C1 segment of cervical spinal cord (tissue), 14 donors: ENCODE data around the gene SLC35A1.
A peak's percentile ranks its signal among the peaks of the same experiment; 100 is the strongest.
"Not testable (repeated sequence)": the region's sequence is repeated elsewhere in the genome, so short reads cannot be mapped to it uniquely, and the experiment has no call there.

Experiments
- DNase-seq, 14 donors: peaks; one replicate each; lab custom pipeline; 2025; lab: John Stamatoyannopoulos, UW

Gene SLC35A1, protein sequence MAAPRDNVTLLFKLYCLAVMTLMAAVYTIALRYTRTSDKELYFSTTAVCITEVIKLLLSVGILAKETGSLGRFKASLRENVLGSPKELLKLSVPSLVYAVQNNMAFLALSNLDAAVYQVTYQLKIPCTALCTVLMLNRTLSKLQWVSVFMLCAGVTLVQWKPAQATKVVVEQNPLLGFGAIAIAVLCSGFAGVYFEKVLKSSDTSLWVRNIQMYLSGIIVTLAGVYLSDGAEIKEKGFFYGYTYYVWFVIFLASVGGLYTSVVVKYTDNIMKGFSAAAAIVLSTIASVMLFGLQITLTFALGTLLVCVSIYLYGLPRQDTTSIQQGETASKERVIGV

DNA sequence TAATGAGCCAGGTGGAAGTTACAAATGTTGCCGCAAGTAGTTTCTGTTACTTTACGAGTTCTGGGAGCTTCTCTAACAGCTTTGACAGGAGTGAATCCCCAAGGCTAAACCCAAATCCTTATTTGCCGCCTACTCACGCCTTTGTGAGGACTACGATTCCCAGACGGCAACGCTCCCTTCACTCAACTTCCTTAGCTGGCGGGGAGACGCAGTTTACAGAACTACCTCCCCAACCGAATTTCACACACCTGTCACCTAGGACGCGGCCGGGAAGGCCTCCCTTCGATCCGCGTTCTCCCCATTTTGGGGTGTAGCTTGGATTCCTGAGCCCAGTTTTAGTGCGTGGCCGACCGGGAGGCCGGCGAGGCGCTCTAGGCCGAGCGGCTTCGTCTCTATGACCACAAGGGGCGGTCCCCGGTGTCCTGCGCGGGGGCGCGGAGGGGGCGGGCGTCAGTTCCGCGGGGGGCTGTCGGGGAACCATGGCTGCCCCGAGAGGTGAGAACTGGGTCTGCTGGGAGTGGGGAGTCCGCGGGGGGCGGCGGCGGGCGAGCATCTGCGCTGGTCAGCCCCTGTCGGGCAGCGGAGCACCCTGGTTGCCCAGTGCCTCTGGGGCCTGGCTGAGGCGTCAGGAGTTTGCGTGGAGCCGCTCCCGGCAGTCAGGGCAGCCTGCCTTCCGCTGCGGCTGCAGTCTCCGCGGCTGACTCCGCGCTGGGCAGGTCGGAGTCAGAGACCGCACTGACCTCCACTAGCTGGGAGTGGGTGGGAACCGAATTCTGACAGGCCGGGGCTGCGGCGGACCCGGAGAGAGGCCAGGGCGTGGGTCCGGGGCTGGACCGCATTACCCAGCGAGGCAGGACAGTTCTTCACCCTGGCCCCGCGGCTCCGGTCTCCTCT lies at the start of gene SLC35A1:
SLC35A1 (plus strand) TSS at position 450 of the 894 bp plus-strand sequence; CDS start at position 480, 30 bp downstream.
- peak; percentile 63 to 94 (median 84) for DNase-seq

DNA sequence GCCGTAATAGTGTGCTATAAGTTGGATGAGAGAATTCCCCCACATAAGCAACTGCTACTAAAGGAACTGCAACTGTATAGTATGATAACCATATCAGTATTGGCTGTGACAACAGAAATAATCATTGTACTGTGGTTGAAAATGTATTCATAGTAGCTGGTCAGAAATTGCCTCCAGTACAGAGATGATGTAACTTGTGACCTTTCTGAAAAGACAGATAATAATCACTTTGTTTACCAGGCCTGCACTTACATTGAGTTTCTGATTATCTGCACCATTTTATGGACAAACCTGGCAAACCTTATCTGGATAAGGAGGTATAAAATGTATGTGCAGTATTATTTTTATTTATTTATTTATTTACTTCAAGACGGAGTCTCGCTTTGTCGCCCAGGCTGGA lies 46.0 kb upstream of the SLC35A1 start:
- no peak for DNase-seq

DNA sequence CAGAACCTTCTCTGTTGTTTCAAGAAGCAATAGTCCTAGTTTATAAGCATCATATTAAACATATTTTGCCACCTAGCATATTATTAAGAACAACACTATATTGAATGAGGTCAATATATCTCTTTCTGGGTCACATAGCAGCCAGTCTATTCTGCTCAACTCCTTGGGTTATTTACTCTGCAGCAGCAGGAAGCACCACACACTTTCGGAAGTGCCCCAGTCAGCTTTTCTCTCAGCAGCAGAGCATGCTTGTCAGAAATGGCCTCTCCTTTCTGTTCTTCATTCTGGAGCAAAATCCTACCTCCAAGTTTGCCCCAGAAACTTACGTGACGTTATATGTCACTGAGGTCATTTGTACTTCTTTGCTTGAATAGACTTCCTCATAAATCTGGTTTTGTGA lies 42.3 kb upstream of the SLC35A1 start:
- DNase-seq: no peak

DNA sequence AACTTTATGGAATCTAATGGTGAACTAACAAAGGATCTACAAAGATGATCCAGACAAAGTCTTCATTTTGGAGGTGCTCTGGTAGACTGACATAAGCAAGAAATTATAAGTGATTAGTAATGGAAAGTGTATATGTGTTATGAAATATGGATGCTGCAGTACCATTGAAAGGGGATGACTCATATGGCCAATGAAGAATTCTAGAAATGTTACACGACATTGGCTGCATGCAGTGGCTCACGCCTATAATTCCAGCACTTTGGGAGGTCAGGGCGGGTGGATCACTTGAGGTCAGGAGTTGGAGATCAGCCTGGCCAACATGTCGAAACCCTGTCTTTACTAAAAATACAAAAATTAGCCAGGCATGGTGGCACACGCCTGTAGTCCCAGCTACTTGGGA lies 41.5 kb upstream of the SLC35A1 start:
- DNase-seq: no peak

DNA sequence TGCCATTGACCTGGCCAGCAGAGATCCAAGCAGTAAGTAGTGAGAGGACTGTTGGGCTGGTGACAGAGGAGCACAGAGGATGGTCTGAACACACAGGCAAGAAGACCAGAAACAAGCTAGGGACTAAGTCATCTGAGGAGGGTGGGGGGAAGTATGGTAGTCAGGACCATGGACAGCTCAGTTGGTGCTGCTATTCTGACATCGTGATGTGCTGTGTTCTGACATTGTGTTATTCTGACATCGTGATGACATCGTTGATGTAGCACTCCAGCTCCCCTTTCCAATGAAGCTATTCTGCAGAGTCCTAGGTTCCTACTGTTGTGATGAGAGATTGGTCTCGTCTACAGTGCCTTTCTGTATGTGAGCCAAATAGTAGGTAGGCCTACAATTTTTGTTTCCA lies 36.3 kb upstream of the SLC35A1 start:
- no peak for DNase-seq

DNA sequence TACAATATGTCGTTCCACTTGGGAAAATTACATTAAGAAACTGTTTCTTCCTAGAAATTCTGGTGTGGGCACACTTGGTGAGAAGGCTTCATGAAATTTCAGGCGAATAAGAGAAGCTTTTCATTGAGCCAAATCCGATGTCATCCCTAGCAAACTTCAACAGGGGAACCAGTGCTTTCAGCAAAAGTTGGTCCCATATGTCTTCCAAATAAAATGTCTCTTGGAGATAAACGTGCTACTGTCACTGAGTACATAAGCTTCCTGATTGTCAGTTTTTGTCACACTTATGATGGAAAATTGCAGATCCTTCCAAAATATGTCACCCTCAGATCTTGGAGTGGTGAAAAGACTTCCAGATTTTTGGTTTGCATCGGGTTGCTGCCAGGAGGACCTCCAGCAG lies 31.1 kb upstream of the SLC35A1 start:
- DNase-seq: no peak

DNA sequence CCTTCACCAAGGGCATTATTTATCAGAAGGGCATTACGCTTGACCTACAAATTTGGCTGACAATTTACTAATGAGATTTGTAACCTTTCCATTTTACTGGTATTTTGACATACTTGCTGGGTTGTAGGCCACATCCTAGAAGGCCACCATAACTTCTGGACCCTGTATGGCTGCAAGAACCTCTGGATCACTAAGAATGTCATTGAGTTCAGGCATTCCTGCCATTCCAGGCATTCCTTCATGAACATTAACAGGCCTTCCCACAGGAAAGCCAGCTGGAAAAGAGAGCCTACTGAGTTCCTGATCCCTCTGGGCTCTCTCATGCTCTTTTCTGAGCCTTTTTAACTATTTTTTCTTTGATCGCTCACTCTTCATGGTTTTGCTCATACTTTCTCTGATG lies 28.4 kb upstream of the SLC35A1 start:
- DNase-seq: no peak

DNA sequence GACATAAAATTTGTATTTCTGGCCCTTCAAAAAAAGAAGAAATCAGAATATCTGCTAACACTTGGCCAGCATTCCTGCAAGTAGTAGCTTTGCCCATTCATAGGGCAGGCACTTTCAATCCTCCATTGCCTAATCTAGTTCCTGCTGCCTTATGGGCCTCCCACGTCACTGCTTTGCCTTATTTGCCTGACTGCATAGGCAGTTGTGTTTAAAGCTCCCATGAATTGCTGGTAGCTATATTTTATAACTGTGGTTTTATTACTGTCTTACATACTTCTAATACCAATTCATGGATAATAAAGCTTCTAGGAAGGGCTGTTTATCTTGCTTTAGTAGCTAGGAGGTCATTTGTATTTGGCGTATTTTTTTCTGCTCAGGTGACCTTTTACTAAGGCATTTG lies 7.7 kb upstream of the SLC35A1 start:
- no peak for DNase-seq

DNA sequence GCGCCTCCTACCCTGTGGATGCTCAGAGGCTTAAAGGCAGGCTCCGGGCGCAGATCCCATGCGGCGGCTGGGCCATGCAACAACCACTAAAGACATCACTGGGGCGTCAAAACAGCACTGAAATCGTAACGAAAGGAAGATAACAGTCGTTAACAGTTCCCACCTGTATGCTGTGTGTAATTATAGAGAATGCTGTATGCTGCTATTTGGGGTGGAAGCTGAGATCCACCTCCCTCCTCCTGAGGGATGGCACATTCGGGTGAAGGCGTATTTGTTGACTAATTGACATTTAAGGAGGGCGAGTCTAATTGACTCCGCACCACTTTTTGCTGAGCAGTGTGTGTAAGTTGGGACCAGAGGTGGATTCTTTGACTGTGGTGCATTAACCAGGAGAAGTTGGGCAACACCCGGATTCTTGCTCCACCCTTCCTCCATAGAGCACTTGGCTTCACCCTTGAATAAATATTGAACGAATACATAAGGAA lies 687 bp downstream of the SLC35A1 start:
- peak in 2 of 14 donors; percentile 23 to 28 for DNase-seq

DNA sequence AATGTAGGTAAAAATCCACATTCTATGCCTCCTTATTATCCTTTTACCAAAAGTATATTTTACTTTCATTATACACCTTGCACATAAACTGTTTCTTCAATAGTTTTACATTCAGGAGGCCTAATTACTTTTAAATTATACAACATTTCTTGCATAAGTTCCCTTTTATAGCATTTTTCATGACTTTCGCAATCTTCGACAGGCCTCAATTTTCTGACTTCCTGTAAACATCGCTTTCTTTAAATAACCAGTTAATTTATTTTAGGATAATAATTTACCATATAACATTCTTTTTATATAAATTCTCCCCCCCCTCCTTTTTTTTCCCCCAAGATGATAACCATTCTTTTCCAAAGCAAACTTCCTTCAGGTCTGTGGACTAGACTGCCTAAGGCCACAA lies 9.2 kb downstream of the SLC35A1 start:
- DNase-seq: no peak

DNA sequence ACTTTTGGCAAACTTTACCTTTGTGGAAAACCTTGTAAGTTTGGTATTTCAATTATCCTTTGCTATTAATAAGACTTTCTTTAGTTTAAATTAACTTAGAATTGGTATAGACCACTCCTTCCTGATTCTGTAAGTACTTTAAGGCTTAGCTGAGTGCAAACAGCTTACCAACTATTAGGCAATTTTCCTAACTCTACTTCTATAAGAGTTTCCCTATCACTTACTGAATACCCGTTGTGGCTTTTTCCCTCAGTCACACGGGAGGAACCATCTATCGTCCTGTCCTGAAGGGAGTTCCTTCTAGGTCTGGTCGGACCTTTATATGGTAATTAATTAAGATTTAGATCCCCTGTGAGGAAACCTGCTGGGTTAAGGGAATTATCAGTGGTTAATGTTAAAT lies 9.6 kb downstream of the SLC35A1 start:
- DNase-seq: no peak

DNA sequence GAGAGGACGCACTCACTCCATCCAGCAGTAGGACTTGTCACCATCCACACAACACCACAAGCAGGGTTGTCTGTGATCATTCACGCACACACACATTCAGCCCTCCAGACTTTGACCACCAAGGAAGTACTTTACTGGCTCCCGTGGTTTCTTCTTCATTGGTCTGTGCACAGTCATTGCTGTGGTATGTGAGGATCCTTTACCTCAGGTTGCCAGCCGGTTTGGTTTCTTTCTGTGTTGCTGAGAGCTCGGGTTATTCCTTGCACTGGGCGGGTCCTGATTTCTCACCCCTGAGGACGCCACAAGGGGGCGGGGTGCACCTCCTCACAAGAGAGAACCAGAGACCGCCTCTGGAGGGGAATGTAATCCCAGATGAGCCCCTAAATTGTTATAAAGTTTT lies 11.2 kb downstream of the SLC35A1 start:
- DNase-seq: no peak

DNA sequence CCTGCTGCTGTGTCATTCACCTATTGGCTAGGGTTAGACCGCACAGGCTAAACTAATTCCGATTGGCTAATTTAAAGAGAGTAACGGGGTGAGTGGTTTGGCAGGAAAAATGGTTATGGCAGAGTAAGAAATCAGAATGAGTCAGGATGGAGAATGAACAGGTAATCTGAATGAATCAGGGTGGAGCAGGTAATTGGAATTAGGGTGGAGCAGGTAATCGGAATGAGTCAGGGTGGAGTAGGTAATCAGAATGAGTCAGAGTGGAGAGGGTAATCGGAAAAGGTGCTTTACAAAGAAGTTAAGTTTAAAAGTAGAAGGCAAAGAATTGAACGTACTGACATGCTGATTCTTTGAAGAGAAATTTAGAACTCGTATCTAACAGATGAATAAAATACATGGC lies 11.7 kb downstream of the SLC35A1 start:
- no peak for DNase-seq

DNA sequence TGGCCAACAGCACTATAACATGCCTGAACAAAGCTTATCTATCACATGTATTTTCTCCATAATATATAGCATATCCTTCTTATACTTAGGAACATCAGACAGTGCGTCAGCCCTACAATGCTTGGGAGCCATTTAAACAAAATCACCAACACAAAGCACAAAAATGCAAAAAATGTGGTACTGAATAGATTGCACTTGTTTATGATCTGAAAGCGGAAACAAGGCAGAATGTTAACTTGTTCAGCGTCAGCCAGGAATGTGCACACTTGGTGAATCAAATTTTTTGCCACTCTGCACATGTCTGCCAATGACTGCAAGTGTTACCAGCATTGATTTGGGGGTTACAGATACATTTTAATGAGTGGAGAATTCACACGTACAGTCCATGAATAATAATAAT lies 14.8 kb downstream of the SLC35A1 start:
- DNase-seq: no peak

DNA sequence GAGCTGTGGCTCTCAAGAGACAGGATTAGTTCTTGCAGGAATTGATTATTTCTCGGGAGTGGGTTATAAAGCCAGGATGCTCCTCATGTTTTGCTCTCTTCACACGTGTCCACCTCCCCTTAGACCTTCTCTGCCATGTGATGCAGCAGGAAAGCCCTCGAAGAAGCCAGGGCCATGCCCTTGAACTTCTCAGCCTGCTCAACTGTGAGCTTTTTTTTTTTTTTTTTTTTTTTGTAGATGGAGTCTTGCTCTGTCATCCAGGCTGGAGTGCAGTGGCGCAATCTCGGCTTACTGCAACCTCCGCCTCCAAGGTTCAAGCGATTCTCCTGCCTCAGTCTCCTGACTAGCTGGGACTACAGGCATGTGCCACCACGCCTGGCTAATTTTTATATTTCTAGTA lies 16.6 kb downstream of the SLC35A1 start:
- DNase-seq: not testable (repeated sequence)

DNA sequence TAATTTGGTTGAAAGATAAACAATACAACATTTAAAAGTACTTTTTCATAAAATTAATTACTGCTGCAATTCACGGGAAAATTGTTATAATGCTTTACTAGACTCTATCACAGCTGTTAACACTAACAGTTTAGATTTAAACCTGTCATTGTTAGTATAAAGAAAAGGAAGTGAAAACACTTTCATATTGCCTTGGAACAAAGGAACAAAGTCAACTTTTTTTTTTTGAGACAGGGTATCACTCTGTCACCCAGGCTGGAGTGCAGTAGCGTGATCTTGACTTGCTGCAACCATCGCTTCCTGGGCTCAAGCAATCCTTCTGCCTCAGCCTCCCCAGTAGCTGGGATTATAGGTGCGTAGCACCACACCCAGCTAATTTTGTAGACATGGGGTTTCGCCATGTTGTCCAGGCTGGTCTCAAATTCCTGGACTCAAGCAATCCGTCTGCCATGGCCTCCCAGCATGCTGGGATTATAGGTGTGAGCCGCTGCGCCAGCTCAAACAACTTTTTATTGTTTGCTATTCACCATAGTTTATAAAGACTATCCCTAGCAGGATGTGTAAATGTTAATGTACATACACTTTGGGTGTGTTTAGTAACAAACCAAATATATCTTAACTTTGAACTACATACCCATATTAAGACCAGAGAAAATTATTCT lies 22.1 kb downstream of the SLC35A1 start:
- DNase-seq: no peak

DNA sequence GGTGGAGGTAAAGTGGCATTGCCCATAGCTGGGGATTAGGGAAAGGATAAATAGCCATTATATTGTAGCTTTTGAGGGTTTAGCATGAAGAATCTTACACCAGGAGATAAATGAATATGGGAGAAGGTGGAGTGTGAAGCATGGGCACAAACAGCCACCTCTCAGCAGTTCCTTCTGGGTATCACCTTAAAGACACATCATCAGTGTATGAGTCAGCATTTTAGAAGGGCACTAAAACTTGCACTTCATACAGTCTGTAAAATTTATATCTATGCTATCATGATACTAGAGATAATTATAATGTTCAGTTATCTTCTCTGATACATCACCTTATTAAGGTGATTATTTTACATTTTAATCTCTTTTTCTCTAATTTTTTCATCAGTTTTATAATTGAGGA lies 25.3 kb downstream of the SLC35A1 start:
- DNase-seq: no peak

DNA sequence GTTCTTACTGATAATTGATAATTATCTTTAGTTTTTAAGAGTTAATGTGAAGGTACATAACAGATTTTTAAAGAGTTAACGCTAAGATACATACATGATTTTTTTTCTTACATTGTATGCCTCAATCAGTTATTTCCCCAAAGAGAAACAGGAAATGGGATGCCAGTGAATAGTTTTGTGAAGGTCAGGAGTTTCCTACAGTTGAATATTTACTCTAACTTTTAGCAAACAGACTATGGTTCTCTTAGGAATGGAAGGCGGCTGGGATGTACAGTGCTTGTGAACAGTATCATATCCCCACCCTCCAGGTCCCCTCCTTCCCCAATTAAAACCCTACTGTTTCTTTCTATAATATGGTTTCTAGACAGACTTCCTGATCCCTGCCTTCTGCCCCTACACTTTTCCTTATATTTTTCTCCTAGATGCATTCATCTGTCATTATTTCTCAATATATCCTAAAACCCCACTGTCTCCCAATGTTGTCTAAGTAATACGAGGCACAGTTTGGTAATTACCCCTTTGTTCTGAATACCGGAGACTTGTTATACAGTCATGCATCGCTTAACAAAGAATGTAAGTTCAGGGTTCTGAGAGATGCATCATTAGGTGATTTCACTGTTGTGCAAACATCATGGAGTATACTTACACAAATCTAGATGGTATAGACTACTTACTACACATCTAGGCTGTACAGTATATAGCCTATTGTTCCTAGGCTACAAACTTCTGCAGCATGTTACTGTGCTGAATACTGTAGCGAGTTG lies 29.2 kb downstream of the SLC35A1 start:
- DNase-seq: no peak

DNA sequence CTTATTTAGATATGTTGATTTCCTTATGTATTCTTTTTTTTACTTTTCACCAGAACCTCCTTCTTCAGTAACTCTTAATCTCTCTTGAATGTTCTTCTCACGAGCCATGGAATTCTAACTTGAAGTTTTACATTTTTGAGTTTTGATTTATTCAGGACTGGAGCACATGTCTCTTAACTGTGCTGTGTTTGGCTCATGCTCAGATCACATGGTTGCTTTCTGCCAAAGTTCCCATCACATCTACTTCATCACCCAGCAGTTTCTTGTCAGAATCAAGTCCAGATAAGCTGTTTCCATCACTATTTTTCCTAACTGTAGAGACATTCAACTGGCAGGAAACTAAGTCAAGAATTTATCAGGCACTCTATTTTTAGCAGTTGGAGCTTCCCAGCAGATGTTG lies 31.7 kb downstream of the SLC35A1 start:
- no peak for DNase-seq

DNA sequence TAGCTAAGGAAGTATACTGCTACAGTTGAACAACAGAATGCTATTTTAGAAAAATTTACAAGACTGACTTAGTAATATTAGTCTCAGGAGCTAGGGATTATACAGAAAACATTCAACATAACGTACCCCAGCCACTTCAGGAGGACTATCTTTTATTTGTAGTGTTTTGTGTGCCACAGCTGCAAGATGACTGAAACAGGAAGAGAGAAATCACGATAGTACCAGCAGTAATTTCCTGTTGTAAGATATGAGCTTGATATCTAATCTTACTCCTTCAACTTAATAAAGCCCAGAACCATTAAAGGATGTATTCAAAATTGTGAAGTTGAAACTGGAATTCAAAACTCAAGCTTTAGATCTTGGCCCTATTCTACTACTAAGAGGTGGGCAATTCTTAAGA lies 42.1 kb downstream of the SLC35A1 start:
- DNase-seq: no peak

DNA sequence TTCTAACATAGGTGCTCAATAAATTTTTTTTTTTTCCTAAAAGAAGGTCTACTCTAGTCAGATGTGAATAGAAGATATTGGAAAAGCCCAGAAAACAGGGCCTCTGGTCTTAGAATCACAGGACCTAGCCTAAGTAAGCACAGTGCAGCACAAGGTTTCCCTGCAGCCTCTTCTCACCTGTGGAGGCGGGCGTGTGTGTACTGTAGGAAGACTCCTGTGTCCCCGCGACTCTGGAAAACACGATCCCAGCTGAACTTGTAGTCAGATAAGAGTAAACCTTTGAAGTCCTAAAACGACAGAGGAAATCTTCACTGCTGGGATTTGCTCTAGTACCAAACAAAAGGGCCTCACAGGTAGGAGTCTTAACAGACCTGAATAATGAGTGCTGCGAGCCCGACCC lies 45.7 kb downstream of the SLC35A1 start:
- DNase-seq: no peak

DNA sequence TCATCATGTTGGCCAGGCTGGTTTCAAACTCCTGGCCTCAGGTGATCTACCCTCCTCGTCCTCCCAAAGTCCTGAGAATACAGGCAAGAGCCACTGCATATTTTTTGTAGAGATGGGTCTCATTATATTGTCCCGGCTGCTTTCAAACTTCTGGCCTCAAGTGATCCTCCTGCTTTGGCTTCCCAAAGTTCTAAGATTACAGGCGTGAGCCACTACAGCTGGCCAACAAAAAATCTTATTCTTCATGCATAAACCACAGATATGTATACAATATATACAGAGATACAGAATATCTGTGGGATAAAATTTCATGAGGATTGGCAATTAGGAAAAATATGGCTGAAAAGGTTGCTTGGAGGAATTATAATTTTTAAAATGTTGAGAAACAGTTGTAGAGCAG lies 49.9 kb downstream of the SLC35A1 start:
- no peak for DNase-seq
